Measurements from ENCODE around the gene YJEFN3.

The YJEFN3 gene

GRCh38 chr19:19540064-19540714, 11.5 kb downstream of the YJEFN3 start:
- peak; percentile 61 to 82 for DNase-seq

- DNase-seq: peak; percentile 81 to 87
These were observed 12.2 kb downstream of the YJEFN3 start for GRCh38 chr19:19540715-19541515.

GRCh38 chr19:19541616-19542015, 12.9 kb downstream of the YJEFN3 start:
- DNase-seq: no peak

- DNase-seq: no peak
These were observed 13.8 kb downstream of the YJEFN3 start for GRCh38 chr19:19542507-19542906.

- no peak for DNase-seq
These were observed 14.4 kb downstream of the YJEFN3 start for GRCh38 chr19:19543101-19543500.

GRCh38 chr19:19543640-19544039, 14.9 kb downstream of the YJEFN3 start:
- DNase-seq: no peak

GRCh38 chr19:19544257-19544953, 15.7 kb downstream of the YJEFN3 start:
- DNase-seq: no peak

- DNase-seq: no peak
These were observed 16.4 kb downstream of the YJEFN3 start for GRCh38 chr19:19544954-19545591.

GRCh38 chr19:19545707-19546106, 17.0 kb downstream of the YJEFN3 start:
- no peak for DNase-seq

GRCh38 chr19:19546751-19547162, 18.0 kb downstream of the YJEFN3 start:
- DNase-seq: no peak

- no peak for DNase-seq
These were observed 19.1 kb downstream of the YJEFN3 start for GRCh38 chr19:19547674-19548336.

- no peak for DNase-seq
These were observed 20.4 kb downstream of the YJEFN3 start for GRCh38 chr19:19548915-19549759.

- DNase-seq: no peak
These were observed 21.2 kb downstream of the YJEFN3 start for GRCh38 chr19:19549804-19550464.

GRCh38 chr19:19550485-19550929, 21.8 kb downstream of the YJEFN3 start:
- DNase-seq: no peak

- DNase-seq: no peak
These were observed 22.5 kb downstream of the YJEFN3 start for GRCh38 chr19:19550972-19551852.

- DNase-seq: no peak
These were observed 23.1 kb downstream of the YJEFN3 start for GRCh38 chr19:19551853-19552192.

GRCh38 chr19:19552798-19553197, 24.1 kb downstream of the YJEFN3 start:
- peak; percentile 40 to 45 for DNase-seq

- DNase-seq: no peak
These were observed 25.0 kb downstream of the YJEFN3 start for GRCh38 chr19:19553670-19554069.

- DNase-seq: peak; percentile 75
These were observed 25.6 kb downstream of the YJEFN3 start for GRCh38 chr19:19554074-19555023.

Data from stimulated activated CD4-positive, alpha-beta T cell treated with anti-CD3 and anti-CD28 coated beads, Interleukin-2, amount 100 ng/mL, for 24 hours (primary cell).